GM12878 (cell line): ENCODE results near the gene TIMM29. TPM values are rescaled to one million over a fixed set of nuclear protein-coding genes. Genes with fewer than 3 reads are reported as not detected.
A peak's percentile ranks its signal among the peaks of the same experiment; 100 is the strongest.

Experiments used
- ATAC-seq: fragments of 200-7000 bp; cut with Tn5 transposase; 3 replicates; pipeline ENCODE4 v1.9.1; 2020; ENCODE audit warnings: mild to moderate bottlenecking, moderate library complexity
- BruUV-seq: library from RNA; stranded (reverse); fragments of 400-500 nt; replicated peaks from 2 replicates; lab custom pipeline; 2021; lab: Mats Ljungman, UMichigan
- CTCF ChIA-PET: fragments of 300-600 bp; sonication (Branson Sonifier 250); formaldehyde crosslinking; extraction: SDS; loops from one replicate; lab custom pipeline; 2021; ENCODE audit warnings: inconsistent platforms; lab: Yijun Ruan, JAX
- POLR2A ChIA-PET: fragments of 350-600 bp; formaldehyde crosslinking; extraction: SDS; loops from one replicate; lab custom pipeline; 2021; ENCODE audit warnings: inconsistent platforms; lab: Charles Lee
- RAD21 ChIA-PET: fragments of 300-600 bp; sonication (Branson Sonifier 250); formaldehyde crosslinking; loops from one replicate; lab custom pipeline; 2023; ENCODE audit warnings: antibody characterized with exemption; ENCODE audit not compliant: unreplicated experiment; lab: Charles Lee
- SMC1A ChIA-PET: fragments of 300-600 bp; sonication (Branson Sonifier 250); formaldehyde crosslinking; loops from one replicate; lab custom pipeline; 2023; ENCODE audit not compliant: unreplicated experiment, uncharacterized antibody; lab: Charles Lee
- DNase-seq: peaks from one replicate; pipeline ENCODE4 v3.0.0-alpha.2; 2011; ENCODE audit warnings: low read depth, low spot score
- FAIRE-seq: peaks from 3 replicates; lab custom pipeline; 2011; peaks lifted over from hg19 to GRCh38; lab: Jason Lieb, UNC
- H2AFZ ChIP-seq: 2 replicates; pipeline ENCODE4 v1.6.0; 2011; ENCODE audit warnings: low read depth, low read length, control low read depth; ENCODE audit not compliant: control insufficient read depth
- H3K27ac ChIP-seq: 2 replicates; pipeline ENCODE4 v1.5.1; 2011; ENCODE audit warnings: control low read depth; ENCODE audit not compliant: control insufficient read depth, insufficient read depth
- H3K27me3 ChIP-seq, 2 experiments: replicated peaks in 1 of 2; 2 replicates each; pipeline versions ENCODE4 v1.6.0 to v1.6.1; 2011; ENCODE audit warnings: low read length in 1 of 2; ENCODE audit not compliant: control insufficient read depth in 2 of 2, insufficient read depth in 2 of 2
- H3K36me3 ChIP-seq, 2 experiments: 2 replicates each; pipeline ENCODE4 v1.5.1; 2011; ENCODE audit warnings: low read length in 1 of 2; ENCODE audit not compliant: control insufficient read depth in 2 of 2, insufficient read depth in 2 of 2
- H3K4me1 ChIP-seq: 2 replicates; pipeline ENCODE4 v1.6.1; 2011; ENCODE audit warnings: mild to moderate bottlenecking, low read length, moderate library complexity, mixed read lengths; ENCODE audit not compliant: control insufficient read depth, insufficient read depth
- H3K4me2 ChIP-seq: 2 replicates; pipeline ENCODE4 v1.6.0; 2011; ENCODE audit warnings: control low read depth; ENCODE audit not compliant: control insufficient read depth, insufficient read depth
- H3K4me3 ChIP-seq: fragments of 200-600 bp; sonication (generic); 2 replicates; pipeline ENCODE4 v1.5.1; 2016
- H3K79me2 ChIP-seq: 2 replicates; pipeline ENCODE4 v1.6.0; 2011; ENCODE audit warnings: low read length; ENCODE audit not compliant: control insufficient read depth, insufficient read depth
- H3K9ac ChIP-seq: 2 replicates; pipeline ENCODE4 v1.8.0; 2011; ENCODE audit warnings: low read length, control low read depth, mixed read lengths; ENCODE audit not compliant: control insufficient read depth, insufficient read depth
- H3K9me3 ChIP-seq: replicated peaks from 3 replicates; pipeline ENCODE4 v1.5.1; 2011; ENCODE audit warnings: mild to moderate bottlenecking, low read length; ENCODE audit not compliant: control insufficient read depth, insufficient read depth
- H4K20me1 ChIP-seq: 2 replicates; pipeline ENCODE4 v1.6.0; 2011; ENCODE audit not compliant: control insufficient read depth, insufficient read depth
- BACH1 ChIP-seq: fragments of 450-650 bp; IDR thresholded peaks from 2 replicates; pipeline ENCODE4 v1.6.1; 2017; ENCODE audit warnings: mild to moderate bottlenecking, borderline replicate concordance
- CHD4 ChIP-seq: fragments of 200-600 bp; sonication (generic); IDR thresholded peaks from 2 replicates; pipeline ENCODE4 v1.6.1; 2016; ENCODE audit warnings: mild to moderate bottlenecking
- FOS ChIP-seq: IDR thresholded peaks from 3 replicates; pipeline ENCODE4 v1.6.1; 2011; ENCODE audit warnings: borderline replicate concordance; ENCODE audit not compliant: insufficient read length; ENCODE audit errors: extremely low read depth
- HDGF ChIP-seq: fragments of 450-650 bp; IDR thresholded peaks from 2 replicates; pipeline ENCODE4 v1.6.1; 2016; ENCODE audit warnings: antibody characterized with exemption
- IKZF1 ChIP-seq: fragments of 450-650 bp; conservative IDR thresholded peaks from 2 replicates; pipeline ENCODE4 v1.6.1; 2017; ENCODE audit warnings: antibody characterized with exemption, mild to moderate bottlenecking
- MYB ChIP-seq: fragments of 150-350 bp; IDR thresholded peaks from 2 replicates; pipeline ENCODE4 v1.6.1; 2014; ENCODE audit warnings: mild to moderate bottlenecking, low read depth, low read length, borderline replicate concordance
- POU2F2 ChIP-seq: IDR thresholded peaks from 3 replicates; pipeline ENCODE4 v1.6.1; 2011; ENCODE audit warnings: low read depth, mild to moderate bottlenecking, low read length, borderline replicate concordance
- RB1 ChIP-seq: fragments of 450-650 bp; formaldehyde crosslinking; IDR thresholded peaks from 2 replicates; pipeline ENCODE4 v1.6.1; 2017; ENCODE audit warnings: mild to moderate bottlenecking, borderline replicate concordance
- RUNX3 ChIP-seq: IDR thresholded peaks from 2 replicates; pipeline ENCODE4 v1.6.1; 2012; ENCODE audit warnings: low read length, inconsistent platforms
- SIX5 ChIP-seq: IDR thresholded peaks from 2 replicates; pipeline ENCODE4 v1.6.1; 2011; ENCODE audit warnings: mild to moderate bottlenecking, low read depth, low read length, moderate library complexity; ENCODE audit not compliant: severe bottlenecking
- TCF7 ChIP-seq: IDR thresholded peaks from 2 replicates; pipeline ENCODE4 v1.6.1; 2014; ENCODE audit warnings: antibody characterized with exemption, borderline replicate concordance
- YY1 ChIP-seq: IDR thresholded peaks from 2 replicates; pipeline ENCODE4 v1.6.1; 2011; ENCODE audit warnings: low read depth, mild to moderate bottlenecking, low read length
- WGBS: methylation state at CpG from one replicate; pipeline ENCODE4 v1.1.6; 2016; ENCODE audit warnings: low lambda C conversion rate; ENCODE audit not compliant: insufficient replicate concordance, insufficient coverage; ENCODE audit errors: missing lambda C conversion rate; 5-methylcytosine and 5-hydroxymethylcytosine counted together
- in situ Hi-C: fragments of 300-500 bp; cut with MboI; formaldehyde crosslinking; loops from 9 replicates; pipeline ENCODE4 v1.14.3; 2018; ENCODE audit warnings: mixed read lengths
- intact Hi-C: fragments of 100-400 bp; cut with micrococcal nuclease; formaldehyde crosslinking; loops from one replicate; pipeline ENCODE4 v1.14.2; 2022; ENCODE audit not compliant: unreplicated experiment
- polyA plus RNA-seq, 11 experiments: library from polyadenylated mRNA; depleted of rRNA in 4 of 11; unstranded in 6 of 11; stranded (reverse) in 5 of 11; fragments of >200 nt; fragmentation: Nextera tagmentation in 4 of 11; fragmentation: Illumina TruSeq in 1 of 11; extraction: Ambion mirVana in 4 of 11; extraction: Trizol in 1 of 11; gene quantifications; 1 replicate in 1 of 11; 2 replicates in 10 of 11; pipeline versions ENCODE4 v1.2.1 to v1.2.3, GENCODE V29; 2011 to 2016; ENCODE audit warnings: inconsistent platforms in 2 of 11, missing spikeins in 2 of 11, low read depth in 1 of 11
- total RNA-seq, 4 experiments: library from RNA; depleted of rRNA in 3 of 4; stranded (reverse); fragments of >200 nt in 3 of 4; fragmentation: Illumina TruSeq in 1 of 4; extraction: Trizol in 1 of 4; gene quantifications; 2 replicates each; pipeline versions ENCODE4 v1.2.1 to v1.2.3, GENCODE V29; 2013 to 2021
- TF ChIP-seq, protein P1 (sequence below): fragments of 450-650 bp; IDR thresholded peaks from 2 replicates; pipeline ENCODE4 v1.6.1; 2017; ENCODE audit warnings: mild to moderate bottlenecking, moderate library complexity
- TF ChIP-seq, protein P2 (sequence below): fragments of 450-650 bp; IDR thresholded peaks from 2 replicates; pipeline ENCODE4 v1.6.1; 2018; ENCODE audit warnings: borderline replicate concordance, mild to moderate bottlenecking; ENCODE audit not compliant: partially characterized antibody
- TF ChIP-seq, protein P3 (sequence below): fragments of 450-650 bp; conservative IDR thresholded peaks from 2 replicates; pipeline ENCODE4 v1.6.1; 2017; ENCODE audit warnings: mild to moderate bottlenecking, moderate library complexity

TIMM29 gene
- total and polyA plus RNA-seq, 10 of the 15 experiments (the other 5 are each of a cell fraction or from before 2014, with no cell fraction given) = 2.4 to 27.9 (median 13.5) TPM

DNA sequence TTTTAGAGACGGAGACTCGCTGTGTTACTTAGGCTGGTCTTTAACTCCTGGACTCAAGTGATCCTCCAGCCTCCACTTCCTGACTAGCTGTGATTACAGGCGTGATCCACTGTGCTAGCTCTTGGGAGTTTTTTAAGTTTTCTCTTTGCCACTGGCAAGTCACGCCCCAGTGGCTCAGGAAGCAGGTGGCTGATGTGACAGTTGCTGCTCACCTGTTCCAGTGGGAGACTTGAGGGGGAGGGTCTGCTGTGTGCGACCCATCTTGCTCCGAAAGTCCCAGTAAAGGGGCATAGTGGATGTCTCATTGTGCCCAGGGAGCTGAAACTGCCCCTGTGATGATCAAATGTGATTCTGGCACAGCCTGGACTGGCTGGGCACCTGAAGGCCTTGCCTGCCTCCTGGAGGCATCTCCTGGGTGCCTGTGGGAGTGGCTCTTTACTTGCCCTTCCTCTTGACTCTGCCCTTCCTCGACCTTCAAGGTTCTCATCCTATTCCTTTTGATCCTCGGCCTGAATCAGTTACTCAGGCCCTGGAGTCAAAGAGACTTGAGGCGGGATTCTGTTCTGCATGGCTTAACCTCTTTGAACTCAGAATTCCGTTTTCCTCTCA lies 40.0 kb downstream of the TIMM29 start:
- H2AFZ ChIP-seq = no peak overlapping the region
- peaks cover 4% of the 10 kb centered on the region; the same call in 1 of the 2 replicates for H4K20me1 ChIP-seq
- no TSS peak for BruUV-seq
- POLR2A ChIA-PET = interaction anchor here (0.6 to 1.6 kb wide), 8 partner anchors 10 to 124 kb away, joined by 3 to 6 read pairs (median 5); no protein-coding TSS in a partner anchor
- FAIRE-seq = no peak
- peaks cover 88% of the 10 kb centered on the region for H3K79me2 ChIP-seq
- RAD21 ChIA-PET = interaction anchor here (0.6 to 3.5 kb wide), 6 partner anchors 14 to 91 kb away, joined by 3 to 30 read pairs (median 4); no protein-coding TSS in a partner anchor
- SMC1A ChIA-PET = interaction anchor here (2.4 to 2.9 kb wide), 2 partner anchors 14 to 27 kb away, joined by 12 to 13 read pairs; no protein-coding TSS in a partner anchor
- H3K9ac ChIP-seq = peak overlapping the region; percentile 55
- no peaks in the 10 kb centered on the region; the same call in 2 of the 3 replicates for H3K9me3 ChIP-seq
- intact Hi-C loops (no loop called here), in situ Hi-C loops (no loop called here)
- CTCF ChIA-PET = interaction anchor here (0.6 to 3.5 kb wide), 9 partner anchors 11 to 238 kb away, joined by 3 to 39 read pairs (median 6); no protein-coding TSS in a partner anchor
- H3K4me3 ChIP-seq = peak overlapping the region; percentile 50
- H3K4me1 ChIP-seq = peaks cover 41% of the 10 kb centered on the region
- DNase-seq = peak; percentile 41
- peak overlapping the region; percentile 50 for H3K27ac ChIP-seq
- peak; percentile 74 for ATAC-seq
- peaks cover 0 to 2% of the 10 kb centered on the region in 2 experiments; a peak in 1 of 4 replicates for H3K36me3 ChIP-seq
- WGBS = 4% methylated on average over 10 of the region's 10 CpGs
- no peaks in the 10 kb centered on the region for H3K27me3 ChIP-seq
- peak overlapping the region; percentile 80 for H3K4me2 ChIP-seq
- TF ChIP-seq MYB = peak; percentile 71; the same call in 1 of the 2 replicates
- TF ChIP-seq, protein P1, sequence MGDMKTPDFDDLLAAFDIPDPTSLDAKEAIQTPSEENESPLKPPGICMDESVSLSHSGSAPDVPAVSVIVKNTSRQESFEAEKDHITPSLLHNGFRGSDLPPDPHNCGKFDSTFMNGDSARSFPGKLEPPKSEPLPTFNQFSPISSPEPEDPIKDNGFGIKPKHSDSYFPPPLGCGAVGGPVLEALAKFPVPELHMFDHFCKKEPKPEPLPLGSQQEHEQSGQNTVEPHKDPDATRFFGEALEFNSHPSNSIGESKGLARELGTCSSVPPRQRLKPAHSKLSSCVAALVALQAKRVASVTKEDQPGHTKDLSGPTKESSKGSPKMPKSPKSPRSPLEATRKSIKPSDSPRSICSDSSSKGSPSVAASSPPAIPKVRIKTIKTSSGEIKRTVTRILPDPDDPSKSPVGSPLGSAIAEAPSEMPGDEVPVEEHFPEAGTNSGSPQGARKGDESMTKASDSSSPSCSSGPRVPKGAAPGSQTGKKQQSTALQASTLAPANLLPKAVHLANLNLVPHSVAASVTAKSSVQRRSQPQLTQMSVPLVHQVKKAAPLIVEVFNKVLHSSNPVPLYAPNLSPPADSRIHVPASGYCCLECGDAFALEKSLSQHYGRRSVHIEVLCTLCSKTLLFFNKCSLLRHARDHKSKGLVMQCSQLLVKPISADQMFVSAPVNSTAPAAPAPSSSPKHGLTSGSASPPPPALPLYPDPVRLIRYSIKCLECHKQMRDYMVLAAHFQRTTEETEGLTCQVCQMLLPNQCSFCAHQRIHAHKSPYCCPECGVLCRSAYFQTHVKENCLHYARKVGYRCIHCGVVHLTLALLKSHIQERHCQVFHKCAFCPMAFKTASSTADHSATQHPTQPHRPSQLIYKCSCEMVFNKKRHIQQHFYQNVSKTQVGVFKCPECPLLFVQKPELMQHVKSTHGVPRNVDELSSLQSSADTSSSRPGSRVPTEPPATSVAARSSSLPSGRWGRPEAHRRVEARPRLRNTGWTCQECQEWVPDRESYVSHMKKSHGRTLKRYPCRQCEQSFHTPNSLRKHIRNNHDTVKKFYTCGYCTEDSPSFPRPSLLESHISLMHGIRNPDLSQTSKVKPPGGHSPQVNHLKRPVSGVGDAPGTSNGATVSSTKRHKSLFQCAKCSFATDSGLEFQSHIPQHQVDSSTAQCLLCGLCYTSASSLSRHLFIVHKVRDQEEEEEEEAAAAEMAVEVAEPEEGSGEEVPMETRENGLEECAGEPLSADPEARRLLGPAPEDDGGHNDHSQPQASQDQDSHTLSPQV = no peak
- TF ChIP-seq, protein P2, sequence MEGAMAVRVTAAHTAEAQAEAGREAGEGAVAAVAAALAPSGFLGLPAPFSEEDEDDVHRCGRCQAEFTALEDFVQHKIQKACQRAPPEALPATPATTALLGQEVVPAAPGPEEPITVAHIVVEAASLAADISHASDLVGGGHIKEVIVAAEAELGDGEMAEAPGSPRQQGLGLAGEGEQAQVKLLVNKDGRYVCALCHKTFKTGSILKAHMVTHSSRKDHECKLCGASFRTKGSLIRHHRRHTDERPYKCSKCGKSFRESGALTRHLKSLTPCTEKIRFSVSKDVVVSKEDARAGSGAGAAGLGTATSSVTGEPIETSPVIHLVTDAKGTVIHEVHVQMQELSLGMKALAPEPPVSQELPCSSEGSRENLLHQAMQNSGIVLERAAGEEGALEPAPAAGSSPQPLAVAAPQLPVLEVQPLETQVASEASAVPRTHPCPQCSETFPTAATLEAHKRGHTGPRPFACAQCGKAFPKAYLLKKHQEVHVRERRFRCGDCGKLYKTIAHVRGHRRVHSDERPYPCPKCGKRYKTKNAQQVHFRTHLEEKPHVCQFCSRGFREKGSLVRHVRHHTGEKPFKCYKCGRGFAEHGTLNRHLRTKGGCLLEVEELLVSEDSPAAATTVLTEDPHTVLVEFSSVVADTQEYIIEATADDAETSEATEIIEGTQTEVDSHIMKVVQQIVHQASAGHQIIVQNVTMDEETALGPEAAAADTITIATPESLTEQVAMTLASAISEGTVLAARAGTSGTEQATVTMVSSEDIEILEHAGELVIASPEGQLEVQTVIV = no peak
- TF ChIP-seq SIX5 = no peak
- no peak; the same call in 1 of the 2 replicates for TF ChIP-seq RUNX3
- peak; percentile 69 for TF ChIP-seq IKZF1
- TF ChIP-seq YY1 = 0 out of 2 replicates have a peak, but pooled peaks have one; percentile 9
- 0 out of 2 replicates have a peak, but pooled peaks have one; percentile 26 for TF ChIP-seq HDGF
- no peak for TF ChIP-seq CHD4
- TF ChIP-seq BACH1 = peak; percentile 29; the same call in 1 of the 2 replicates
- no peak for TF ChIP-seq RB1
- no peak for TF ChIP-seq TCF7
- no peak for TF ChIP-seq FOS
- TF ChIP-seq, protein P3, sequence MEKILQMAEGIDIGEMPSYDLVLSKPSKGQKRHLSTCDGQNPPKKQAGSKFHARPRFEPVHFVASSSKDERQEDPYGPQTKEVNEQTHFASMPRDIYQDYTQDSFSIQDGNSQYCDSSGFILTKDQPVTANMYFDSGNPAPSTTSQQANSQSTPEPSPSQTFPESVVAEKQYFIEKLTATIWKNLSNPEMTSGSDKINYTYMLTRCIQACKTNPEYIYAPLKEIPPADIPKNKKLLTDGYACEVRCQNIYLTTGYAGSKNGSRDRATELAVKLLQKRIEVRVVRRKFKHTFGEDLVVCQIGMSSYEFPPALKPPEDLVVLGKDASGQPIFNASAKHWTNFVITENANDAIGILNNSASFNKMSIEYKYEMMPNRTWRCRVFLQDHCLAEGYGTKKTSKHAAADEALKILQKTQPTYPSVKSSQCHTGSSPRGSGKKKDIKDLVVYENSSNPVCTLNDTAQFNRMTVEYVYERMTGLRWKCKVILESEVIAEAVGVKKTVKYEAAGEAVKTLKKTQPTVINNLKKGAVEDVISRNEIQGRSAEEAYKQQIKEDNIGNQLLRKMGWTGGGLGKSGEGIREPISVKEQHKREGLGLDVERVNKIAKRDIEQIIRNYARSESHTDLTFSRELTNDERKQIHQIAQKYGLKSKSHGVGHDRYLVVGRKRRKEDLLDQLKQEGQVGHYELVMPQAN = 0 out of 2 replicates have a peak, but pooled peaks have one; percentile 14
- no peak for TF ChIP-seq POU2F2
